Nucleus accumbens (tissue), 56 donors: Measurements from ENCODE around the gene NXPE3.

Experiments used
- DNase-seq, 56 donors: peaks; one replicate each; lab custom pipeline; 2025; lab: John Stamatoyannopoulos, UW

NXPE3 gene

GRCh38 chr3:101801174-101801573, 22.2 kb downstream of the NXPE3 start:
- no peak for DNase-seq

- DNase-seq = no peak
Measured at GRCh38 chr3:101802179-101802578, 23.2 kb downstream of the NXPE3 start.

- peak in 19 of 56 donors; percentile 3 to 69 (median 22) for DNase-seq
Measured at GRCh38 chr3:101803173-101803782, 24.3 kb downstream of the NXPE3 start.

- DNase-seq = no peak
Measured at GRCh38 chr3:101803939-101804338, 24.9 kb downstream of the NXPE3 start.

GRCh38 chr3:101806491-101806890, 27.5 kb downstream of the NXPE3 start:
- no peak for DNase-seq

- DNase-seq = no peak
Measured at GRCh38 chr3:101807888-101808287, 28.9 kb downstream of the NXPE3 start.

GRCh38 chr3:101809178-101810021, 30.4 kb downstream of the NXPE3 start:
- DNase-seq = peak in 6 of 56 donors; percentile 1 to 28 (median 2)

GRCh38 chr3:101810022-101810418, 31.0 kb downstream of the NXPE3 start:
- no peak for DNase-seq

- no peak for DNase-seq
Measured at GRCh38 chr3:101811875-101812274, 32.9 kb downstream of the NXPE3 start.

GRCh38 chr3:101812895-101813294, 33.9 kb downstream of the NXPE3 start:
- DNase-seq = no peak

GRCh38 chr3:101813817-101814440, 34.9 kb downstream of the NXPE3 start:
- DNase-seq = no peak

- no peak for DNase-seq
Measured at GRCh38 chr3:101814835-101815234, 35.8 kb downstream of the NXPE3 start.

GRCh38 chr3:101816215-101817149, 37.5 kb downstream of the NXPE3 start:
- no peak for DNase-seq

GRCh38 chr3:101817992-101818391, 39.0 kb downstream of the NXPE3 start:
- no peak for DNase-seq

- DNase-seq = no peak
Measured at GRCh38 chr3:101819649-101820206, 40.7 kb downstream of the NXPE3 start.

- no peak for DNase-seq
Measured at GRCh38 chr3:101821503-101821902, 42.5 kb downstream of the NXPE3 start.

GRCh38 chr3:101823525-101823924, 44.5 kb downstream of the NXPE3 start:
- no peak for DNase-seq

- no peak for DNase-seq
Measured at GRCh38 chr3:101824702-101825101, 45.7 kb downstream of the NXPE3 start.

GRCh38 chr3:101825904-101826445, 47.0 kb downstream of the NXPE3 start:
- DNase-seq = no peak
